GM21717 (cell line): ENCODE data around the gene SYVN1.
A peak's percentile ranks its signal among the peaks of the same experiment; 100 is the strongest.
"Not testable (repeated sequence)": the region's sequence is repeated elsewhere in the genome, so short reads cannot be mapped to it uniquely, and the experiment has no call there.

Experiments used
- ATAC-seq: cut with Tn5 transposase; IDR thresholded peaks from one replicate; pipeline ENCODE4 v1.9.1; 2021; ENCODE audit warnings: mild to moderate bottlenecking, moderate library complexity; ENCODE audit not compliant: unreplicated experiment

Gene SYVN1

DNA sequence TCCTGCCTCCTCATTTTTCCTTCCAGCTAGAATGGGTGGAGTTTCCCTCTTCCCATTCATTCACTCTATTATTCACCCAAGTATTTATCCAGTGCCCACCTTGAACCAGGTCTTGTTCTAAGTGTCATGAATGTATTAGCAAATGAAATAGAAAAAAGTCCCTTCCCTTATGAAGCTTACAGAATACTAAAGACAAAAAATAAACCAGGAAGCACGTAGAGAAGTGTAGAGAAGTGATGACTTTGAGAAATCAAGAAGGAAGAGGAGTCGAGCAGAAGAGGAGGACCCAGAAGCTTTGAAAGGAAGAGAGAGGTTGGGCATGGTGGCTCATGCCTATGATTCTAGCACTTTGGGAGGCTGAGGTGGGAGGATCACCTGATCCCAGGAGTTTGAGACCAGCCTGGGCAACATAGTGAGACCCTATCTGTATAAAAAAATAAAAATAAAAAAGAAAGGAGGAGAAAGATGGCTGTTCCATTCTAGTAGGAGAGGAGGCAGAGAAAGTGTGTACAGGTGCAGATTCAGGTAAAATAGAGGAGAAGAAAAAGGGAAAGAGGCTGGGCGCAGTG lies 17.1 kb upstream of the SYVN1 start:
- ATAC-seq, result no peak

DNA sequence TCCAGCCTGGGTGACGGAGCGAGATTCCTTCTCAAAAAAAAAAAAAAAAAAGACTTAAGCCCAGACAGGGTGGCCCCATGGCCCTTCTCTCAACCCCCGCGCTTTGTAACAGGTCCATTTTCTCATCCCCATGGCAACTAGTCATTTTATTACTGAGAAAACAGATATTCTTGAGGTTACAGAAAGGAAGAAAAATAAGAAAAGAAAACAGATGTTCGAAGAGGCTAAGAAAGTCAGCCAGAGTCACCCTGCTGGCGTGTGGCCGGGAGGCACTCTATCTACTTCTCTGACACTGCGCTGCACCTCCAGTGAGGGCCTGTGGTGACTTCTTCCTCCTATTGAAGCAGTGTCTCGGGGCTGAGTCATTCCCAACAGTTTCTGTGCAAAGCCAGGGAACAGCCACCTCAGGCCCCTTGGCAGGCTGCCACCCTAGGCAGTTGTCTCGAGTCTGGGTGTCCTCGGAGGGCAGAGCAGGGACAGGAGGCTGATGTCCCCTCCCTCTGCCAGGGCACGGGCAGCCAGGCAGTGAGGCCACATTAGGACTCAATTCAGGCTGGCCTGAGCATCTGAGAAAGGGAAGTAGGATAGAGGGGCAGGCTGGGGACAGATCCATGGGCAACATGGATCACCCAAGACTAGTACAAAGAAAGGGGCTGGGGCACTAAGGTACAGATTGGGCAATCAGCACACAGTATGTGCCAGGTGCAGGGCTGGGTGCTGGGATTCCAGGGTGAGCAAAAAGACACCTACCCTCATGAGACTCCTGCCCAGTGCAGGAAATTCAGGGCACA lies 16.4 kb upstream of the SYVN1 start:
- ATAC-seq, result no peak

DNA sequence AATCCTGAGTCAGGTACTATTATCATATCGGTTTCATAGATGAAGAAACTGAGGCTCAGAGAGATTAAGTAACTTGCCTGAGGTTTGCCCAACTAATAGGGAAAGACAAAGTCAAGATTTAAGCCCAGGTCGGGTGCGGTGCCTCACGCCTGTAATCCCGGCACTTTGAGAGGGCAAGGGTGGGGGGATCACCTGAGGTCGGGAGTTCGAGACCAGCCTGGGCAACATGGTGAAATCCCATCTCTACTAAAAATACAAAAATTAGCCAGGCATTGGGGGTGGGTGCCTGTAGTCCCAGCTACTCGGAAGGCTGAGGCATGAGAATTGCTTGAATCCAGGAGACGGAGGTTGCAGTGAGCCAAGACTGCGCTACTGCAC lies 15.8 kb upstream of the SYVN1 start:
- ATAC-seq, result not testable (repeated sequence)

DNA sequence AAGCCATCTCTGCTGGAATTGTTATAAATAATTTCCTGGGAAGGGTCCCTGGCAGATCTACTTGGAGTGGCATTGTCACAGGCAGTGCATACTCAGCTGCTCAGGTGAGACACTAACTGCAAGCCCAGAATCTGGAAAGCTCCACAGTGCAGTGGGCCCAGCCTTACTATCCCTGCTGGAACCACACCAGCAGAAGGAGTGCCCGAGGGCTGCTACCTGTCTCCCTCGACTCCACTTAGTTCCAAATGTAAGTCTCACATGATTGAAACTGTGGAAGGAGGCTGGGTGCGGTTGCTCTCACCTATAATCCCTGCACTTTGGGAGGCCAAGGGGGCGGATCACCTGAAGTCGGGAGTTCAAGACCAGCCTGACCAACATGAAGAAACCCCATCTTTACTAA lies 14.3 kb upstream of the SYVN1 start:
- ATAC-seq, result no peak

DNA sequence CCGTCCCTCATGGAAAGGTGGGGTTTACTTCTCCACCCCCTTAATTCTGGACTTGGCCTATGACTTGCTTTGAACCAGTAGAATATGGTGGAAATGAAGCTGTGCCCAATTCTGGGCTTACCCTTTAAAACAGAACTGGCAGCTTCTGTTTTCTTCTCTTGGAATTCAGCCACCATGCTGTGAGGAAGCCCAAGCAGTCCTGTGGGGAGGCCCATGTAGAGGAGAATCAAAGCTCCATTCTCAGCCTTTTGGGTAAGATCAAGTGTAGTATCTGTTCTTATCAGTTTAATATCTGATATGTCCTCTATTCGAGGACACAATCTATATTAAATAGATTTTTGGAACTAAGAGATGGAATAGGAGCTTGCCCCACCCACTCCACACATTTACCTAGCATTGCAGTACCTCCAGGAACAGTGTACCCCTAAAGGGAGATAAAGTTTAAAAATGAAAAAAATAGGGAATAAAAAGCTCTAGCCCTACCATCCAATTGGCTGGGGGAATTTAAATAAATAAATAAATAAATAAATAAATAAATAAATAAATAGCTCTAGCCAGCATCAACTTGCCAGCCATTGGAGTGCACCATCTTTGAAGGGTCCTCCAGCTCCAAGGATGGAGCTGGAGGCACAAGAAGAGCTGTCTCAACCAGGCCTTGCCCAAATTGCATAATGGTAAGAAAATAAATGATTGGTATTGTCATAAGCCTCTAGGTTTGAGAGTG lies 13.2 kb upstream of the SYVN1 start:
- no peak for ATAC-seq

DNA sequence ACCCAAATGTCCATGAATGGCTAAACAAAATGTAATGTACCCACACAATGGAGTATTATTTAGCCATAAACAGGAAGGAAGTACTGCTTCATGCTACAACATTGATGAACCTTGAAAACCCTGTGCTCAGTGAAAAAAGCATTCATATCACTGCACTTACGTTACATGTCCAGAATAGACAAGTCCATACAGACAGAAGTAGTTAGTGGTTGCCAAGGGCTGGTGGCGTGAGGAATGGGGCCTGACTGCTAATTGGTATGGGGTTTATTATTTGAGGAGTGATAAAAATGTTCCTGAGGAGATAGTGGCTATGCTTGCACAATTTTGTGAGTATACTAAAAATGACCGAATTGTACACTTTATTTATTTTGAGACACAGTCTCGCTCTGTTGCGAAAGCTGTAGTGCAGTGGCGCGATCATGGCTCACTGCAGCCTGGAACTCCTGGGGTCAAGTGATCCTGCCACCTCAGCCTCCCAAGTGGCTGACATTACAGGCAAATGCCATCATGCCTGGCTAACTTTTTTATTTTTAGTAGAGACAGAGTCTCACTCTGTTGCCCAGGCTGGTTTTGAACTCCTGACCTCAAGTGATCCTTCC lies 7.7 kb upstream of the SYVN1 start:
- ATAC-seq, result no peak

DNA sequence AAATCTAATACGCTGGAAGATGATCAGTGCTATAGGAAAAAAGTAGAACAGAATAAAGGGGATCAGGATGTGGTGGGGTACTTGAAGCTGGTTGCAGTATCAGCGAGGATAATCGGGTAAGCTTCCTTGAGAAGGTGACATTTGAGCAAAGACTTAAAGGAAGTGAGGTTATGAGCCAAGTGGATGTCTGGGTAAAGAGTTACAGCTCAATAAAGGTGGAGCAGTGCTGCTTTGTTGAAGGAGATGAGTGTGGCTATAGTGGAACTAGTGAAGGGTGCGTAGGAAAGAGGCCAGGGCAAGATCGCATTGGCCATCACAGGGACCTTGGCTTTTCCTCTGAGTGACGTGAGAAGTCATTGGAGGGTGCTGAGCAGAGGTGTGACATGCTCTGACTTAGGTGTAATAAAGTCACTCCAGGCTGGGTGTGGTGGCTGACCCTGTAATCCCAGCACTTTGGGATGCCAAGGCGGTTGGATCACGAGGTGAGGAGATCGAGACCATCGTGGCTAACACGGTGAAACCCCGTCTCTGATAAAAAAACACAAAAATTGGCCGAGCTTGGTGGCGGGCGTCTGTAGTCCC lies 2.3 kb upstream of the SYVN1 start:
- ATAC-seq, result no peak

DNA sequence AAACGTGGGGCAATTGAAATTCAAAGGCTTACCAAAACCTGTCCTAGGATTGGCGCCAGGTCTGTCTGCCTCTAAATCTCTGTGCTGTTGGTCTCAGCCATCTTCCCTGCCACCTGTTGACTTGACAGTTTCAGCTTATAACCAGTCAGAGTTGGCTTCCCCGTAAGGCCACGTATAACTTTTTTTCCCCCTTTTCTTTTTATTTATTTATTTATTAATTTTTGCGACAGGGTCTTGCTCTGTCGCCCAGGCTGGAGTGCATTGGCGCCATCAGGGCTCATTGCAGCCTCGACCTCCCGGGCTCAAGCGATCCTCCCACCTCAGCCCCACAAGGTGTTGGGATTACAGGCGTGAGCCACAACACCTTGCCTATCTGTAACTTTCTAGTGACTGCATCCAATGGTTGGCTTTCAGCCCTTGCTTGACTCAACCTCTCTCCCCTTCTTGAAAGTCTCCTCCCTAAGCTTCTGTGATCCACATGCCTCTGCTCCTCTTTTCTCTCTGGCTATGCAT lies 1.4 kb upstream of the SYVN1 start:
- no peak for ATAC-seq

DNA sequence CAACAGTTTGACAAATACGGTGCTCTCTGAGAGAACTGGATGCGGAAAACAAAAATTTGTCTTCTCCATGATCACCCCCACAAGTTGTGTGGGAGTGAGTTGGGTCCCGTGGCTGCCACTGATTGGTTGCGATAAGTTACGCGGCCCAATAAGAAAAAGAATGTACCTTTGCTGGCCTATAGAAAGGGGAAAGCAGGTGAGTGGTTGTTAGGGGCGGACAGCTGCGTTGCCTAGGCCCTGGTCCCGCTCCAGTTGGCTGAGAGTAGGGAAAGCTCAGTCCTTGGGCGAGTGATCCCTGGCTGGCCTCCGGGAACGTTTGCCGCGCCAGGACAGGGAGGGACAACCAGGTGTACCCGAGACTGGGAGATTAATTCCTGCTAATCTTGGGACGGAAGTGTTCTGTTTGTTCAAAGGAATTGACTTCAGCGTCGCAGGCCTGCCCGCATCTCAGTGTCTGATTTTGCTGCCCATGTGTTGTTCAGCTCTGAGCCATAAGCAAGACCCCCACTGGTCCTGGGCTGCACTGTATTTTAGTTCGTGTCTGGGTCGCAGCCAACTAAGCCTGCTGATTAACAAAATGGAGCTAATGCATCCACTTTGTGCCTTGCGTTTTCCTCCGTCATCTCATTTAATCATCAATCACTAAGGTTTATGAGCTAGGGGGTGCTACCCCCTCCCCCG lies 773 bp upstream of the SYVN1 start:
- ATAC-seq, result peak; percentile 54

DNA sequence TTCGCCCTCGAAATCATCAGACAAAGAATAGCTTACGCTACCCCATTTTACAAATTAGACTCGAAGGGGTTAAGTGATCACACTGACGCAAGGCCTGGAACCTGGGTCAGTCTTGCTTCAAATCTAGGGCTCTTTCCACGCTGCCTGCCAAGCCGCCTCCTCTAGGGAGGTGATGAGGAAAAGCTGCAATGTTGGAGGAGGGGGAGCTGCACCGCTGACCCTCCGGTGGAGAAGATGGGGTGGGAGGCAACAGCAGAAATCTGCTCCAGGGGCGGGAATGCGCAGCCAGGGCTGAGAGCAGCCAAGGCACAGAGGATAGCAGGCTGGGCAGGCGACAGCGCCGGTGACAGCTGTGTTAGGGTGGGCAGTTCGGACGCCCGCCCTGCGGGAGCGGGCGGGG lies 595 bp downstream of the SYVN1 start:
- ATAC-seq, result no peak

DNA sequence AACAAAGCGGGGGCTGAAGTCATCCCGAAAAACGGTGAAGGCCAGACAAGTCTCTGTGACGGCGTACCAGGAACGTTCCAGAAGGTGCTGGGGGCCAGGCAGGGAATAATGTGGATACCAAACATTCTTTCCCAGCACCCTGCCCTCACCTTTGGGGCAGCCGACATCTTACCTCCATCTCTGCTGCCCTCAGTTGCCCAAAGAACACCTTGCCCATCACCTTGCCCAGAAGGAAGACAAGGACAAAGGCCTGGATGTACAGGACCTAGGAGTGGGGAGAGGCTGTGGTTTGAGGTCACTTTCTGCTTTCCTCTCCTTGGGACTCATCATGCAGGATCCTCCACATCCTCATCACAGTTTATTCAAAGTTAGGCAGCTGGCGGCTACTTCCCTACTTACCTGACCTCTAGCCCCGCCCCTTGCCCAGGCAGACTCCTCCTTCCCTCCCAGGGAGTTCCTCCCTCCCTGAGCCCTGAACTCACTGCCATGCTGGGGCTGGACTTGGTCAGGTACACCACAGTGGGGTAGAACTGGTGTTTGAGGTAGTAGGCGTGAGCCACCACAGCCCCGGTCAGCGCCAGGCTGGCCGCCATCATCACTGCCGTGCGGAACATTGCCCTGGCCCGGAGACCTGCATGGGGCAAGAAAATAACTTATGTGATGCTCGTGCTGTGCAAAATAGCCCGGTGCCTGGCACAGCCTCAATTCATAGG lies 1.2 kb downstream of the SYVN1 start:
- no peak for ATAC-seq

DNA sequence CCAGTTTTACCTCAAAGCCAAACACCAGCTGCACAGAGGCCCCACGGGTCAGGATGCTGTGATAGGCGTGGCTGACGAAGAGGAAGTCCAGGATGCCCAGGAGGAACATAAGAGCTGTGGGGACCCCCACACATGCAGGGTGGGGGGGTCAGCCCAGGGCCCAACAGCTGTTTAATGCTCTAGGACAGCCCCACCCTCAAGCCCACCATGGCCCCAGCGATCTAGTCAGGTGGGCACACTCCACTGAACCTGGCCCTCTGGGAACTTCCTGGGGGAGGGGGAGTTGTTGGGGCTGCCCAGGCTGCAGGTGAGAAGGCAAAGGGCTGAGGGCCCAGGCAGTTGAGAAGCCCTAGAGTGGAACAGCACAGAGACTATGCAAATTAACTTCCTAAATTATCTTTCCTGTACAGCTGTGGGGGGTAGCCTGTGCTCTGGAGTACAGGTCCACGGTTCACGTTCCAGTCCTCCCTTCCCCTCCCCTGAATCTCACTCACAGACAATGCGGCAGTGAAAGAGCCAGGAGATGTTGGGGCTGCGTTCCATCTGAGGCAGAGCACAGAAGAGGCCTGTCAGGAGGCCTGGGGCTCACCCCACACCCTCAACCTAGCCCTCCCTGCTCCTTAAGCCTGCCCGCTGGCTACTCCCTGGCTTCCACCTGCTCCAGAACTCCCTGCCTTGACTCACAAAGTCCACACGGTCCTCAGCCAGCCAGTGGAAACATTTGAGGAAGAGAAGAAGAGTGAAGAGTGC lies 1.9 kb downstream of the SYVN1 start:
- no peak for ATAC-seq

DNA sequence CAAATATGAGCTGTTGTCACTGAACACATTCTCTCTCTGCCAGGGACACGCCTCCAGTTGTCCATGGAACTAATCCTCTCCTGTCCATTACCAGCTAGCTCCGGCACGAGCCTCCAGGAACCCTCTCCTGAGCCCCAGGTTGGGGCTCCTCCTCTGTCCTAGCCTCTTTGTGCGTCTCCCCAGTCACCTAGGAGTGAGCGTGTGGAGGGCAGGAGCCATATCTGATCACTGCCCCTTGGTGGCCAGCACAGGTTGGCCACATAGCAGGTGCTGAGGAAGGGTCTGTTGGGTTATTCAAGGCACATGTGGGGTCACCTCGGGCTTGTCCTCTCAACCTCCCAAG lies 2.5 kb downstream of the SYVN1 start:
- ATAC-seq, result no peak

DNA sequence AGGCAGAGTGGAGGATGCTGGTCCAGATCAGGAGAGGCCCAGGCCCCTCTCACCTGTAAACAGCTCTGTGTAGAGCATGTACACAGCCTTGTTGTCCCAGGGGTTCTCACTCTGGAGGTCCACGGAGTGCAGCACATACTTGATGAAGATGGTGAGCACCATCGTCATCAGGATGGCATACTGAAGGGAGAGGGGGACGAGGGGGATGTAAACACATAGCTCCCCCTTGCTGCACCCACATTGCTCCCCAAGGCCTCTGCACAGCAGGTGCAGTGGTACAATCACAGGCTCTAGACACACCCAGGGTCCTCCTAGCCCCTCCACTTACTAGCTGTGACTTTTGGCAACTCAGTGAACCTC lies 2.9 kb downstream of the SYVN1 start:
- ATAC-seq, result no peak

DNA sequence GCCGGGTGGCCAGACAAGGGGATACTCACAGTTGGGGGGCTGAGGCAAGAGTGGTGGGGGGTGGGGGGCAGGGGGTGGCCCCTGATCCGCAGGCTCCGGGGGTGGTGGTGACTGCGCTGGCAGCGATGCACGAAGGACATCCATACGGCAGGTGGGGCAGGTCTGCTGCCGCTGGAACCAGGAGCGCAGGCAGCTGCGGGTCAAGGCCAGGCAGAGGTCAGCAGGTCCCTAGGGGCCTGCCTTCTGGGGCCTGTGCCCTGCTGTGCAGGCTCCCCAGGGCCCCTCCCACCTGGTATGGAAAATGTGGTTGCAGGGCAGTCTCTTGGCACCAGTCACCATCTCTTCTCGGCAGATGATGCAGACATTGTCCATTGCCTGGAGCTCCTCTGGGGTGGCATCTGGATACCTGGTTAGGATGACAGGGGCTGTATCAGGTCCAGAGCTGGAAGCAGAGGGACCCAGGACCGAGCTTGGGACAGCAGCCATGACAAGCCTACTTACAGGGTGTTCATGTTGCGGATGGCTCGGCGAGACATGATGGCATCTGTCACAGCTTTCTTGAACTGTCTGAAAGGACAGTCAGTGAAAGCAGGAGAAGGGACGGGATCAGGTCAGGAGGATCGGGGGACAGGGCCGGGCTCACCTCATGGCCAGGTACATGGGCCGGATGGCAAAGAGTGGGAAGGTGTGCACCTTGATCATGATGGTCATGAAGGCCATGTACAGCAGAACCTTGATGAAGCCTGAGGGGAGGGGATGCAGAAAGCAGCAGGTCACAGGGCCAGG lies 3.5 kb downstream of the SYVN1 start:
- no peak for ATAC-seq

DNA sequence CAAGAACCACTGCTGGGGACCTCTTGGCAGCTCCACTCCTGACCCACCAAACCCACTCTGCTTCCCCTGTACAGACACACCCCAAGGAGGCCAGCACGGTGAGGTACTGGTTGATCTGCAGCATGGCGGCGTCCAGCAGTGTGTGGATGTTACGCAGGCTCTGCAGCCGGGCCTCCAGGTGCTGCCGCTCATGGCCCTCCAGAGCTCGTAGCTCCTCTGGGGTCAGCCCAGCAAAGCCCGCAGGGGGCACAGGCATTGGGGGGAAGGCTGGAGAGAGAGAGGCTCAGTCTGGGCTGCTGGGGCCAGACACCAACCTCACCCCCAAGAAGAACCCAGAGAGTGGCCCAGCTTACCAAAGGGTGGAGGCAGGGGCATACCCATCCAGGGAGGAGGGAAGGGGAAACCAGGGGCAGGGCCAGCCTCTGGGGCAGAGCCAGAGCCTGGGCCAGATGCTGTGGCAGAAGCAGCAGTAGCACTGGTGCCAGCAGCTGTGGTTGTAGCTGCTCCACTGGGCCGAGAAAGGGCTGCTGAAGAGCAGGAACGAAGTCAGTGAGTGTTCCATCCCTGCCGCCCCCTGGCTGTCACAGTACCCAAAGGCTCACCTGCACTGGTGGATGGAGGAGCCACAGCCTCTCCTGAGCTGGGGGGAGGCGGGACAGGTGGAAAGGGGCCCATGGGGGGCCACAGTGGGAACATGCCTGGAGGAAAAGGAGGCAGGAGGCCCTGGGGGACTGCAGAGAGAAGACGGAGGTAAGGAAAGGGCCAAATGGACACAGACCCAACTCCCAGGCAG lies 4.5 kb downstream of the SYVN1 start:
- no peak for ATAC-seq

DNA sequence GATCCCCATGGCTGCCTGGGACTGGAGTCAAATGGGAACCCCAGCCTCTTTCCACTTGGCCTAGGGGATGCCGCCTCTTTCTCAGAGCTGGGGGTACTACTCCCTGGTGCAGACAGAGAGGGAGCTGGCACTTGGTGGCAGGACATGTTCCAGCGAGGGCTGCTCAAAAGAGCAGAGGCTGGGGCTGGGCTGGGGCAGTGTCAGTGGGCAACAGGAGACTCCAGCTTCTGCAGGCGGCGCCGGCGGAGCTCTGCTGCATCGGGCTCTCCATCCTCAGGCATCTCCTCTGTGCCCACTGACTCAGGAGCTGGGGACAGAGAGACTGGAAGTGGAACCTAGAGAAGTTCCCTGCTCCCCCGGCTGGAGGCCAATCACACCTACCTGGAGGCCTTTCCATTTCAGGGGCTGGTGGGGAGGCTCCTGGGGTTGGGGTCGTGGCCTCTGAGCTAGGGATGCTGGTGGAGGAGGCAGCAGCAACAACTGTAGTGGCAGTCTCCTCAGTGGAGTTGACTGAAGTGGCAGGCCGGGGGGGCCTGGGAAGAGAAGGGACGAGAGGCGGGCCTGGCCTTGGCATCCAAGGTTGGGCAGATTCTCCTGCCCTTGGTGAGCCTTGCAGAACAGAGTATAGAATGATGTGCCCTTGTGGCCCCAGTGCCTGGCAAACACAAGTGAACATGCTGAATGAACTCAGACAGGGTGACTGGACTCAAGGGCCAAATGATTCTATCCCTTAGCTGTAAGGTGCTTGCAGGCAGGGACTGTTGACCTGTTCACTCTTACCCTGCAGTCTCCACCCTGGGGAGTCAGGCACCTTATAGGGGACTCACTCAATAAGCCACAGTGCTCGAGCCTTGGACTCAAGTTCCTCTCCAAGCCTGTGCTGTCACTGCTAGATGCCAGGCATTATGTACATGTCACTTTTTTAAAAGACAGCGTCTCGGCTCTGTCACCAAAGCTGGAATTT lies 5.9 kb downstream of the SYVN1 start:
- no peak for ATAC-seq
